ENCODE measurements around the gene GOLGB1.
"Not testable (repeated sequence)": the region's sequence is repeated elsewhere in the genome, so short reads cannot be mapped to it uniquely, and the experiment has no call there.

GOLGB1 gene

DNA sequence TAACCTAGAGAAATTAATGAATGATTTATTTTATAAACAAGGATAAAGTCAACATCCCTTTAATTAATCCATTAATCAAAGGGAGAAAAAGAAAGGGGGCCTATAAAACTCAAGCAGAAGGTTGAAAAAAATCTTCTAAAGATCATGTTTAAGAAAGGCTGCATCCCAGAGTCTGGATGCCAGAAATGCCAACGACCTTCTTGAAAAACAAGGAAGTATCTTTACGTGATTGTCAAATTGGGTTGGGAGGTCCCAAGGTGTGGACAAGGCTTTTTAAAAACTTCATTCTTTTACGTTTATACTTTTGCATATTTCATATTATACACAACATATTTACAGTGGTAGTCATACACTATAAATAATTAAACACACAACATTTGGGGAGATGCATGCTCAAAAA lies 1.6 kb downstream of the GOLGB1 start:
- DNase-seq = no peak

GRCh38 chr3:121743106-121743505 lies 6.4 kb downstream of the GOLGB1 start:
- not testable (repeated sequence) for DNase-seq

DNA sequence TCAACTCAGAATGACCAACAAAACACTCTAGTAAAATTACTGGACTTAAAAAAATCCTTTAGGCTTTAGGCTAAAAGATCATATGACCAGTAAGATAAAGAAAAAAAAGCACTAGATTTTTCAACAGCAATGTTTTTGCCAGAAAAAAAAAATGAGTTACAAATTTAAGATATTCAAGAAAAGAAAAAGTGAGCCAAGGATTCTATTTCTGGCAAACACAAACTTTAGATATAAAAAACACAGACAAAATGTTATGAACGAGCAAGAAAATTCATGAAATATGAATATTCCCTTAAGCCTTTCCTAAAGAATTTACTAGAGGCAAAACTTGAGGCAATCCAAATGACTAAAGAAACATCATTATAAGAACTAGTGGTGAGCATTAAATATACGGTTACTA lies 8.6 kb downstream of the GOLGB1 start:
- no peak for DNase-seq

GRCh38 chr3:121739902-121740301 lies 9.6 kb downstream of the GOLGB1 start:
- DNase-seq = no peak

GRCh38 chr3:121737644-121738043 lies 11.9 kb downstream of the GOLGB1 start:
- no peak for DNase-seq

- DNase-seq = no peak
Observed at GRCh38 chr3:121736112-121736511, 13.4 kb downstream of the GOLGB1 start.

DNA sequence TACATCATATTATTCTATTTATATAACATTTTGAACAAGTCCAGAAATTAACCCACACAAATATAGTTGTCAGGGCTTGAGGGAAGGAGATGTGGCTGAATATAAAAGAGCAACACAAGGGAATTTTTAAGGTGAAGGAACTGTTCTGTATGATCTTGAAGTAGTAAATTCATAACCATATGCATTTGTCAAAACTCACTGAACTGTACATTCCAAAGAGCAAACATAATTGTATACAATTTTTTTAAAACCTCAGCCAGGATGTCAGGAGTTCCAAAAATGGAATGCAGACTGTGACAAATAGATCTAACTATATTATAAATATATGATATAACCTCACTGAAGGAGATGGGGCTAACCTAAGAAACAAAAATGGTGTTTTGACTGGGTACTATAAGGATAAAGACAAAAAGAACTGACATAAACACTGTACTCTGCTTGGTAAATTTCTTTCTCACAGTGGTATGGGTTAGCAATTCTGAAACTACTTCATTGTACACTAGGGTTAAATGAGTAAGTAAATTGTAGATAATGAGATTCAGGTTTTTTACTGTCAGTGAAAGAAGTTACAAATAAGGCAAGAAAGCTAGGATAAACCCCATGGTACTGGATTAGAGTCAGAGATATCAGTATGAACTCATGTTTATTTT lies 14.4 kb downstream of the GOLGB1 start:
- no peak for DNase-seq

GRCh38 chr3:121730940-121731687 lies 18.4 kb downstream of the GOLGB1 start:
- DNase-seq = no peak

DNA sequence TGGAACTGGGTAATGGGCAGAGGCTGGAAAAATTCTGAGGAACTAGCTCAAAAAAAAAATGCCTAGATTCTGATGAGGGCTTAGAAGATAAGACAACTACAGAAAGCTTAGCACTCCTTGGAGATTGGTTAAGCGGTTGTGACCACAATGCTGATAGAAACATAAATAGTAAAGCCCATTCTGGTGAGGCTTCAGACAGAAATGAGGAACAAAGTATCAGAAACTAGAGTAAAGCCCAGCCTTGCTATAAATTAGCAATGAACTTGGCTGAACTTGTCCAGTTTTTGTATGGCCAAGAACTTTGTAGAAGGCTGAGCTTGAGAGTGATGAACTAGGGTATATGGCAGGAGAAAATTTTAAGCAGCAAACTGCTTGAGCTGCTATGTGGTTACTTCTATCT lies 25.4 kb downstream of the GOLGB1 start:
- DNase-seq = no peak

DNA sequence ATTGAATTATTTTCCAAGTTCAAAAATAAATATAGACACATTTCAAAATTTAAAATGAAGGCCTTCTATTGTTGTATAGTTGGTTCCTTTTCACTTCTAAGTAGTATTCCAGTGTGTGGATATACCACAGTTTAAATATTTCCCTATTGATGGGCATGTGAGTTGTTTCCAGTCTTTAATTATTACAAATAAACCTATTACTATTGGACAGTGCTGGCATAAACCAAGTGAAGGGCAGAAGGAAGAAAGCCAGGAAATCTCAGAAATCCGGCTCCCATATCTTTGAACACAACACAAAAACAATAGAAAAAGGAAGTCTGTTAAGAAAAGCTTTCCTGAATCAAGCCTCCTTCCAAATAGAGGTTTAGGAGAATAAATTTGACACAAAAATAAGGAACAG lies 26.1 kb downstream of the GOLGB1 start:
- DNase-seq = no peak

DNA sequence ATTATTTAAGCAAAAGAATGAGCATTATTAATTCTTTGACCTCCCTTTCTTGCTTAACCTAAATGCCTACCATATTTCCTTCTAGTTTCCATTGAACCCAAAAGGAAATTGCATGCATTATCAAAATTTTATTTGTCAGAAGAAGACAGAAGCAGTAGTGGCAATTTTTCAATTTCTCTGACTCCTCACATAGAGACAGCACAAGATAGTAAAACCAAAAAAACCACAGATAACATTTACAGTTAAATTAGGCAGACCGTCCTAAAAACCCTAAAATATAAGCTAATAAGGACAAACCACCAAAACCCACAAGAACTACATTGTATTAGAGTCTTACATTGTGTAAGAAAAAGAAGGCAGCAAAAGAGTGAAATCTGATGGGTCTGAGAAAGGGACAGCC lies 27.1 kb downstream of the GOLGB1 start:
- no peak for DNase-seq

GRCh38 chr3:121720163-121720562 lies 29.4 kb downstream of the GOLGB1 start:
- DNase-seq = no peak

DNA sequence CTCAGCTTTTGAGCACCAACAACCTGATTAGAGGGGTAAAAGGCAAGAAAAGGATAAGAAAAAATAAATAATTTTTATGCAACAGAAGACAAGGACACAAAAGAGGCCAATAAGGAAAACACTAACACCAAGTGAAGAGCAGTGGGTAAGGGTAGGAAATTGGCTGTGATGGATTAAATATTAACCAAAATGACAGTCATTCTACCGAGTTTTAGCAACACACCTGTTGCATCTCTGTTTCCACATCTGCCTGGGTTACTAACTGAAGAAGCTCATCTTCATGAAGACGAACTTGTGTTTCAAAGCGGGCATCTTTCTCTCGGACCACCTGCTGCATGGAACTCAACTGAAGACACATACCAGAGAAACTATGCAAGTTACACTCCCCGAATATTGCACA lies 30.1 kb downstream of the GOLGB1 start:
- no peak for DNase-seq

- no peak for DNase-seq
Observed at GRCh38 chr3:121718205-121718846, 31.2 kb downstream of the GOLGB1 start.

GRCh38 chr3:121710347-121710746 lies 39.2 kb downstream of the GOLGB1 start:
- DNase-seq = no peak

- no peak for DNase-seq
Observed at GRCh38 chr3:121707531-121708273, 41.8 kb downstream of the GOLGB1 start.

DNA sequence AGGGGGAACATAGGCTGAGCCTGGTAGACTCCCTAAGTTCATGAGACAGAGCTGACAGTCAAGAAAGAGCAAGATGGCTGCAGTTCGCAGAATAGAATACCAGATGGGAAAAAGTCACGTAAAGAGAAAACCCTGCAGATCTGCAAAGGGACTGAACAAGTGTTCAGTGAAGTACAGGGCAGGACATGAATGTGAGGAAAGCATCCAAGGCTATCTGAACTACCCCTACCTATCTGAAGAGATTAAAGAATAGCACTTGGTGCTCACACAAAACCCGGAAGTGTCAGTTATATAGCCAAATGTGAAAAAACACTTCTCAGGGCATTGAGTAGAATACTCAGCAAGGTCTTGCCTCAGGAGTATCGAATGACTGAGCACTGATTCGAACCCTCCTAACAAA lies 44.0 kb downstream of the GOLGB1 start:
- no peak for DNase-seq

- no peak for DNase-seq
Observed at GRCh38 chr3:121703973-121704372, 45.6 kb downstream of the GOLGB1 start.

DNA sequence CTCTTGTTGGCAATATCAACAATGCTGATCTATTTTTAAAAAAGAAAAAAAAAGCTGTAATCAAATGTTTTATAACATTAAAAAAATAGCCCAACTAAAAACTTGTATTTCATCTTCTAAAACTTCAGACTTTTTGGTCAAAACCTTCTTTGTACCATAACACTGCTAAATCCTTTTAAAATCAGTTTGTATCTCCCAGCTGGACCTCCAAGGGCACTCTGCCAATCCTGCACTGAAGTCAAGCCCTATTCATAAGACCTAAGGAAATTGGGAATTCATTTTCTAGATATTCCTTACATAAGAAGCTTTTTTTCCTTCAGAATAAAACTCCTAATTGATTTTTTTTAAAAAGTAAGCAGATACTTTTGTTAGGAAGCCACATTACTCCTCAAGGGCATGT lies 50.6 kb downstream of the GOLGB1 start:
- no peak for DNase-seq

DNA sequence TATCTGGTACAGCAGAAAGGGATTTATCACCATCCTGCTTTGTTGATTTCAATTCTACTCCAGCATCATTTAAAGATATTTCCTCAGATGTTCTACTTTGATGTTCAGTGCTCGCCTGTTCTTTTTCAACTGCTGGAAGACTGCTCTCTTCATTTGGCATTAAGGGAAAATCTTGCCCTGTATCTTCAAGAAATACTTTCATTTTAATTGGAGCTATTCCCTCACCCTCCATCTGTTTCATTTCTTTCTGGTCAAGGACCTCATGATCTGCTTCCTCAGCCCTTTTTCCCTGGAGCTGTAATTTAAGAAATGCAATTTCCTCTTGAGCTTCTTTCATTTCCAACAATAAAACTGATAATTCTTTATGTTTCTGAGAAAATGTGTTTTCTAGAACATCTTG lies 51.1 kb downstream of the GOLGB1 start:
- no peak for DNase-seq

- no peak for DNase-seq
Observed at GRCh38 chr3:121696186-121696585, 53.4 kb downstream of the GOLGB1 start.

- no peak for DNase-seq
Observed at GRCh38 chr3:121692010-121692699, 57.4 kb downstream of the GOLGB1 start.
